Thyroid gland (tissue), 4 donors: ENCODE measurements around the gene SNRPB2. TPM values are rescaled to one million over a fixed set of nuclear protein-coding genes. Genes with fewer than 3 reads are reported as not detected.

Experiments used
- DNase-seq, 2 donors: peaks; one replicate each; pipeline ENCODE4 v3.0.0-alpha.2; 2019
- H3K27ac ChIP-seq, 3 donors: fragments of 200-600 bp; sonication (generic); 1 replicate in 2 of 3; 2 replicates in 1 of 3; pipeline ENCODE4 v1.5.1; 2016 to 2019; ENCODE audit warnings: mild to moderate bottlenecking in 1 of 3, moderate library complexity in 1 of 3
- H3K27me3 ChIP-seq: fragments of 200-600 bp; sonication (generic); one replicate; pipeline ENCODE4 v1.5.1; 2019
- H3K36me3 ChIP-seq, 2 donors: fragments of 200-600 bp; sonication (generic); one replicate each; pipeline ENCODE4 v1.5.1; 2016 to 2019
- H3K4me1 ChIP-seq, 2 donors: fragments of 200-600 bp; sonication (generic); one replicate each; pipeline ENCODE4 v1.5.1; 2017 to 2019
- H3K4me3 ChIP-seq, 3 donors: fragments of 200-600 bp; sonication (generic); replicated peaks in 1 of 3; 1 replicate in 2 of 3; 2 replicates in 1 of 3; pipeline ENCODE4 v1.5.1; 2016; ENCODE audit warnings: mild to moderate bottlenecking in 1 of 3
- H3K9me3 ChIP-seq: fragments of 200-600 bp; sonication (generic); one replicate; pipeline ENCODE4 v1.5.1; 2017
- CTCF ChIP-seq, 6 experiments: fragments of 200-600 bp in 3 of 6; fragments of 450-650 bp in 3 of 6; sonication (generic) in 3 of 6; IDR thresholded peaks; one replicate each; pipeline ENCODE4 v1.5.1; 2016 to 2019; ENCODE audit warnings: antibody characterized with exemption in 6 of 6, mild to moderate bottlenecking in 2 of 6, inconsistent platforms in 1 of 6, moderate library complexity in 1 of 6
- POLR2A ChIP-seq, 2 donors: fragments of 450-650 bp; IDR thresholded peaks; one replicate each; pipeline ENCODE4 v1.6.1; 2017; ENCODE audit warnings: antibody characterized with exemption in 2 of 2, mild to moderate bottlenecking in 2 of 2, moderate library complexity in 1 of 2
- WGBS, 2 donors: methylation state at CpG; one replicate each; pipeline ENCODE4 v1.1.5; 2017; 5-methylcytosine and 5-hydroxymethylcytosine counted together
- intact Hi-C: fragments of 100-400 bp; cut with DNase I; formaldehyde crosslinking; loops from one replicate; pipeline ENCODE4 v1.15.1; 2023
- total RNA-seq, 4 donors: library from RNA; depleted of rRNA; stranded (reverse); fragments of >200 nt; gene quantifications; one replicate each; pipeline ENCODE4 v1.2.3, GENCODE V29; 2016

Gene SNRPB2
- total RNA-seq, 4 donors from 2014 or later: 24.8 to 42.0 (median 35.2) TPM

GRCh38 chr20:16710781-16711180 is 19.0 kb upstream of the SNRPB2 start:
- Histone ChIP-seq H3K36me3 (no peaks in the 10 kb centered on the region), H3K4me1 (no peaks in the 10 kb centered on the region), H3K9me3 (no peaks in the 10 kb centered on the region), H3K4me3 (no peak overlapping the region), H3K27ac (no peak overlapping the region), H3K27me3 (no peaks in the 10 kb centered on the region)
- intact Hi-C loops: no loop called here
- WGBS, 2 donors: 98 to 100% methylated on average over 1 to 3 of the region's 3 CpGs
- no peak for DNase-seq
- TF ChIP-seq POLR2A (IDR thresholded peaks at IDR 0.05): no peak
- TF ChIP-seq CTCF (IDR thresholded peaks at IDR 0.05): no peak

GRCh38 chr20:16711661-16712258 is 18.1 kb upstream of the SNRPB2 start:
- WGBS, 2 donors: 83 to 87% methylated on average over 4 of the region's 4 CpGs
- no peaks in the 10 kb centered on the region for H3K36me3 ChIP-seq

GRCh38 chr20:16712511-16712947 is 17.3 kb upstream of the SNRPB2 start:
- H3K27ac ChIP-seq: no peak overlapping the region
- no peaks in the 10 kb centered on the region for H3K9me3 ChIP-seq
- no peaks in the 10 kb centered on the region for H3K4me1 ChIP-seq
- 39 to 42% methylated on average over 6 of the region's 6 CpGs for WGBS, 2 donors
- H3K27me3 ChIP-seq: no peaks in the 10 kb centered on the region
- no peaks in the 10 kb centered on the region for H3K36me3 ChIP-seq
- H3K4me3 ChIP-seq: no peak overlapping the region
- intact Hi-C loops: no loop called here
- TF ChIP-seq CTCF (IDR thresholded peaks at IDR 0.05) (no peak), POLR2A (IDR thresholded peaks at IDR 0.05) (no peak)
- DNase-seq: no peak

More at GRCh38 chr20:16711661-16712258, 18.1 kb upstream of the SNRPB2 start:
- H3K4me3 ChIP-seq: no peak overlapping the region
- DNase-seq: no peak
- intact Hi-C loops: no loop called here
- H3K27me3 ChIP-seq: no peaks in the 10 kb centered on the region
- H3K4me1 ChIP-seq: no peaks in the 10 kb centered on the region
- H3K27ac ChIP-seq: no peak overlapping the region
- no peaks in the 10 kb centered on the region for H3K9me3 ChIP-seq
- TF ChIP-seq CTCF (IDR thresholded peaks at IDR 0.05) (no peak), POLR2A (IDR thresholded peaks at IDR 0.05) (no peak)

GRCh38 chr20:16713066-16713465 is 16.8 kb upstream of the SNRPB2 start:
- TF ChIP-seq CTCF (IDR thresholded peaks at IDR 0.05) (no peak), POLR2A (IDR thresholded peaks at IDR 0.05) (no peak)
- Histone ChIP-seq H3K4me1 (no peaks in the 10 kb centered on the region), H3K36me3 (no peaks in the 10 kb centered on the region), H3K27ac (no peak overlapping the region), H3K4me3 (no peak overlapping the region), H3K27me3 (no peaks in the 10 kb centered on the region), H3K9me3 (no peaks in the 10 kb centered on the region)
- DNase-seq: no peak
- intact Hi-C loops: no loop called here

GRCh38 chr20:16714242-16714641 is 15.6 kb upstream of the SNRPB2 start:
- WGBS, 2 donors: 68 to 74% methylated on average over 5 of the region's 5 CpGs
- intact Hi-C loops: no loop called here
- H3K9me3 ChIP-seq: no peaks in the 10 kb centered on the region

More at GRCh38 chr20:16714242-16714641, 15.6 kb upstream of the SNRPB2 start:
- Histone ChIP-seq H3K27ac (no peak overlapping the region), H3K4me3 (no peak overlapping the region), H3K36me3 (no peaks in the 10 kb centered on the region), H3K4me1 (no peaks in the 10 kb centered on the region), H3K27me3 (no peaks in the 10 kb centered on the region)
- DNase-seq: no peak
- TF ChIP-seq CTCF (IDR thresholded peaks at IDR 0.05) (no peak), POLR2A (IDR thresholded peaks at IDR 0.05) (no peak)
